ENCODE measurements around the gene TCEA2.

DNA sequence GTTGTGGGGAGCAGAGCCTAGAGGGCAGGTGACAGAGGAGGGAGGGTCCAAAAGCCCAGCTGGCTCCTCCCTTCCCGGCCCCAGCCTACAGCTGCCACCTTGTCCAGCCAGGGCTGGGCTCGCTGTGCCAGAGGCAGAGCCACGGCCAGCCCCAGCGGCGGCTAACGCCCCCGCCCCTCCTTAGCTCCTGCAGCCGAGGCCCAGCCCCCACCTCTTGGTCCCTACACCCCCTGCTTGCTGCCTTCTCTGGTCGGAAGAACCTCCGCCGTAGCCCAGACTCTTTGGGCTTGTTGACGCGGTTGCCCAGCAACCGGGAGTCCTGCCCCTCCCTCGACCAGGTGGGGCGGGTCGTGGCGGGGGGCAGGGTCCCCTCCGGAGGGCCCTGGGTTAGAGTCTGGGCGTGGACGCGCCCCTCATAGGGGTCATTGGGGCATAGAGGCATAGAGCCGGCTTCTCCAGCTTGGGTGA lies 21.7 kb downstream of the TCEA2 start:
- no peak for TF ChIP-seq EZH2 (IDR thresholded peaks at IDR 0.05; ENCODE audit: borderline replicate concordance, low read length)
- TF ChIP-seq, protein P1, sequence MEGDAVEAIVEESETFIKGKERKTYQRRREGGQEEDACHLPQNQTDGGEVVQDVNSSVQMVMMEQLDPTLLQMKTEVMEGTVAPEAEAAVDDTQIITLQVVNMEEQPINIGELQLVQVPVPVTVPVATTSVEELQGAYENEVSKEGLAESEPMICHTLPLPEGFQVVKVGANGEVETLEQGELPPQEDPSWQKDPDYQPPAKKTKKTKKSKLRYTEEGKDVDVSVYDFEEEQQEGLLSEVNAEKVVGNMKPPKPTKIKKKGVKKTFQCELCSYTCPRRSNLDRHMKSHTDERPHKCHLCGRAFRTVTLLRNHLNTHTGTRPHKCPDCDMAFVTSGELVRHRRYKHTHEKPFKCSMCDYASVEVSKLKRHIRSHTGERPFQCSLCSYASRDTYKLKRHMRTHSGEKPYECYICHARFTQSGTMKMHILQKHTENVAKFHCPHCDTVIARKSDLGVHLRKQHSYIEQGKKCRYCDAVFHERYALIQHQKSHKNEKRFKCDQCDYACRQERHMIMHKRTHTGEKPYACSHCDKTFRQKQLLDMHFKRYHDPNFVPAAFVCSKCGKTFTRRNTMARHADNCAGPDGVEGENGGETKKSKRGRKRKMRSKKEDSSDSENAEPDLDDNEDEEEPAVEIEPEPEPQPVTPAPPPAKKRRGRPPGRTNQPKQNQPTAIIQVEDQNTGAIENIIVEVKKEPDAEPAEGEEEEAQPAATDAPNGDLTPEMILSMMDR (IDR thresholded peaks at IDR 0.05; ENCODE audit: low read length): no peak

Data from OCI-LY1 (cell line).